IMR-90 (cell line): ENCODE measurements around the gene NADK. TPM values are rescaled to one million over a fixed set of nuclear protein-coding genes. Genes with fewer than 3 reads are reported as not detected.

Experiments
- ATAC-seq: fragments of 200-7000 bp; cut with Tn5 transposase; 2 replicates; pipeline ENCODE4 v1.9.1; 2020; ENCODE audit warnings: low read depth, mild to moderate bottlenecking, moderate library complexity
- BruUV-seq: library from RNA; stranded (reverse); fragments of 400-500 nt; replicated peaks from 2 replicates; lab custom pipeline; 2021; lab: Mats Ljungman, UMichigan
- CTCF ChIA-PET: fragments of 300-600 bp; formaldehyde crosslinking; extraction: SDS; loops from one replicate; lab custom pipeline; 2021; ENCODE audit warnings: antibody characterized with exemption; lab: Yijun Ruan, JAX
- POLR2A ChIA-PET: fragments of 300-600 bp; sonication (Branson Sonifier 250); formaldehyde crosslinking; loops from one replicate; lab custom pipeline; 2022; ENCODE audit warnings: antibody characterized with exemption; ENCODE audit not compliant: unreplicated experiment; lab: Charles Lee
- DNase-seq: peaks from one replicate; pipeline ENCODE4 v3.0.0; 2013
- H2AFZ ChIP-seq: replicated peaks from 2 replicates; pipeline ENCODE3; 2013; ENCODE audit warnings: low read length, mild to moderate bottlenecking; ENCODE audit not compliant: poor library complexity
- H2AK5ac ChIP-seq: 2 replicates; pipeline ENCODE4 v1.6.1; 2013; ENCODE audit warnings: low read depth, low read length, inconsistent platforms
- H2AK9ac ChIP-seq: replicated peaks from 2 replicates; pipeline ENCODE3; 2013; ENCODE audit warnings: mild to moderate bottlenecking, low read depth, low read length, moderate library complexity; ENCODE audit not compliant: poor library complexity
- H2BK120ac ChIP-seq: 2 replicates; pipeline ENCODE4 v1.6.1; 2013; ENCODE audit warnings: low read depth, low read length, inconsistent platforms
- H2BK15ac ChIP-seq: 3 replicates; pipeline ENCODE4 v1.6.1; 2013; ENCODE audit warnings: low read depth, low read length, inconsistent platforms
- H2BK20ac ChIP-seq: 2 replicates; pipeline ENCODE4 v1.6.1; 2013; ENCODE audit warnings: low read depth, mild to moderate bottlenecking, inconsistent platforms, low read length, moderate library complexity
- H2BK5ac ChIP-seq: 2 replicates; pipeline ENCODE4 v1.6.1; 2013; ENCODE audit warnings: mild to moderate bottlenecking, low read depth, low read length, inconsistent platforms; ENCODE audit not compliant: poor library complexity, severe bottlenecking
- H3K14ac ChIP-seq: replicated peaks from 2 replicates; pipeline ENCODE4 v1.6.1; 2013; ENCODE audit warnings: low read depth, low read length, inconsistent platforms
- H3K18ac ChIP-seq: 2 replicates; pipeline ENCODE4 v1.6.1; 2013; ENCODE audit warnings: low read depth, low read length, control low read depth
- H3K23ac ChIP-seq: 2 replicates; pipeline ENCODE4 v1.6.1; 2013; ENCODE audit warnings: low read depth, low read length, inconsistent platforms
- H3K27ac ChIP-seq: 2 replicates; pipeline ENCODE4 v1.5.1; 2013; ENCODE audit warnings: mild to moderate bottlenecking, control low read depth, low read length; ENCODE audit not compliant: insufficient read depth
- H3K27me3 ChIP-seq: 2 replicates; pipeline ENCODE4 v1.6.1; 2013; ENCODE audit warnings: low read length; ENCODE audit not compliant: control insufficient read depth, insufficient read depth
- H3K36me3 ChIP-seq: 2 replicates; pipeline ENCODE4 v1.6.1; 2013; ENCODE audit warnings: low read length, mixed read lengths; ENCODE audit not compliant: control insufficient read depth, insufficient read depth
- H3K4ac ChIP-seq: 2 replicates; pipeline ENCODE4 v1.6.1; 2013; ENCODE audit warnings: low read depth, low read length, inconsistent platforms
- H3K4me1 ChIP-seq: 2 replicates; pipeline ENCODE4 v1.6.1; 2013; ENCODE audit warnings: low read length, mixed read lengths; ENCODE audit not compliant: control insufficient read depth, insufficient read depth
- H3K4me2 ChIP-seq: 2 replicates; pipeline ENCODE4 v1.6.1; 2013; ENCODE audit warnings: low read depth, mild to moderate bottlenecking, control low read depth, low read length, moderate library complexity
- H3K4me3 ChIP-seq: 2 replicates; pipeline ENCODE4 v1.5.1; 2013; ENCODE audit warnings: low read depth, mild to moderate bottlenecking, control low read depth, low read length, moderate library complexity; ENCODE audit not compliant: insufficient read depth
- H3K56ac ChIP-seq: 2 replicates; pipeline ENCODE4 v1.6.1; 2013; ENCODE audit warnings: low read length, inconsistent platforms; ENCODE audit not compliant: insufficient read depth; ENCODE audit errors: extremely low read depth
- H3K79me1 ChIP-seq, 2 experiments: 2 replicates each; pipeline ENCODE4 v1.6.1; 2013; ENCODE audit warnings: low read length in 2 of 2, inconsistent platforms in 1 of 2, low read depth in 1 of 2
- H3K9ac ChIP-seq: 2 replicates; pipeline ENCODE4 v1.6.1; 2013; ENCODE audit warnings: low read depth, low read length, control low read depth
- H3K9me1 ChIP-seq: 2 replicates; pipeline ENCODE4 v1.6.1; 2013; ENCODE audit warnings: low read length, inconsistent platforms; ENCODE audit not compliant: insufficient read depth
- H3K9me3 ChIP-seq: 2 replicates; pipeline ENCODE4 v1.6.1; 2013; ENCODE audit warnings: low read length; ENCODE audit not compliant: control insufficient read depth, insufficient read depth
- H4K20me1 ChIP-seq: 2 replicates; pipeline ENCODE4 v1.6.1; 2013; ENCODE audit warnings: low read length, inconsistent platforms; ENCODE audit not compliant: insufficient read depth
- H4K5ac ChIP-seq: 2 replicates; pipeline ENCODE4 v1.6.1; 2013; ENCODE audit warnings: mild to moderate bottlenecking, low read depth, low read length, control low read depth
- H4K8ac ChIP-seq, 2 experiments: 2 replicates each; pipeline ENCODE4 v1.6.1; 2013; ENCODE audit warnings: low read depth in 2 of 2, low read length in 2 of 2, control low read depth in 1 of 2, inconsistent platforms in 1 of 2
- H4K91ac ChIP-seq: 2 replicates; pipeline ENCODE4 v1.6.1; 2013; ENCODE audit warnings: low read depth, low read length, inconsistent platforms; ENCODE audit not compliant: insufficient read depth
- BHLHE40 ChIP-seq: fragments of 150-350 bp; IDR thresholded peaks from 2 replicates; pipeline ENCODE4 v1.6.1; 2016; ENCODE audit warnings: mild to moderate bottlenecking, low read depth, low read length
- CEBPB ChIP-seq: IDR thresholded peaks from 2 replicates; pipeline ENCODE4 v1.6.1; 2012; ENCODE audit warnings: low read depth, low read length, improper control_type of control experiment
- CHD1 ChIP-seq: IDR thresholded peaks from 2 replicates; pipeline ENCODE4 v1.6.1; 2012; ENCODE audit warnings: low read depth, low read length, improper control_type of control experiment
- CTCF ChIP-seq: conservative IDR thresholded peaks from 2 replicates; pipeline ENCODE4 v1.5.1; 2012; ENCODE audit warnings: mild to moderate bottlenecking, low read depth, low read length, improper control_type of control experiment
- ELK1 ChIP-seq: fragments of 150-350 bp; IDR thresholded peaks from 2 replicates; pipeline ENCODE4 v1.6.1; 2016; ENCODE audit warnings: low read depth, mild to moderate bottlenecking, low read length, moderate library complexity, borderline replicate concordance
- FOS ChIP-seq: fragments of 150-350 bp; IDR thresholded peaks from 2 replicates; pipeline ENCODE4 v1.6.1; 2016; ENCODE audit warnings: low read depth, low read length
- MAFK ChIP-seq: IDR thresholded peaks from 2 replicates; pipeline ENCODE4 v1.6.1; 2012; ENCODE audit warnings: low read depth, low read length, improper control_type of control experiment
- MAZ ChIP-seq: IDR thresholded peaks from 2 replicates; pipeline ENCODE4 v1.6.1; 2012; ENCODE audit warnings: low read depth, mild to moderate bottlenecking, low read length, improper control_type of control experiment, moderate library complexity, borderline replicate concordance
- MXI1 ChIP-seq: IDR thresholded peaks from 2 replicates; pipeline ENCODE4 v1.6.1; 2012; ENCODE audit warnings: low read depth, mild to moderate bottlenecking, low read length, moderate library complexity, borderline replicate concordance
- NFE2L2 ChIP-seq: fragments of 150-350 bp; IDR thresholded peaks from 2 replicates; pipeline ENCODE4 v1.6.1; 2016; ENCODE audit warnings: low read depth, mild to moderate bottlenecking, low read length
- POLR2A ChIP-seq: IDR thresholded peaks from 2 replicates; pipeline ENCODE4 v1.6.1; 2012; ENCODE audit warnings: mild to moderate bottlenecking, low read depth, low read length
- RAD21 ChIP-seq: IDR thresholded peaks from 2 replicates; pipeline ENCODE4 v1.6.1; 2012; ENCODE audit warnings: low read length, improper control_type of control experiment
- RCOR1 ChIP-seq: IDR thresholded peaks from 2 replicates; pipeline ENCODE4 v1.6.1; 2012; ENCODE audit warnings: mild to moderate bottlenecking, low read length, improper control_type of control experiment; ENCODE audit not compliant: insufficient replicate concordance
- RFX5 ChIP-seq: IDR thresholded peaks from 2 replicates; pipeline ENCODE4 v1.8.0; 2012; ENCODE audit warnings: low read depth, mild to moderate bottlenecking, low read length, moderate library complexity
- SMC3 ChIP-seq: fragments of 150-350 bp; IDR thresholded peaks from 2 replicates; pipeline ENCODE4 v1.6.1; 2016; ENCODE audit warnings: low read depth, mild to moderate bottlenecking, antibody characterized with exemption, low read length, moderate library complexity
- USF2 ChIP-seq: fragments of 150-350 bp; IDR thresholded peaks from 2 replicates; pipeline ENCODE4 v1.6.1; 2017; ENCODE audit warnings: mild to moderate bottlenecking, antibody characterized with exemption, low read length, low read depth
- WGBS, 2 experiments: methylation state at CpG; one replicate each; pipeline versions ENCODE4 v1.1.5 to v1.1.7; 2013; ENCODE audit warnings: missing lambda C conversion rate in 2 of 2; ENCODE audit not compliant: insufficient read length in 1 of 2; ENCODE audit errors: extremely low coverage in 2 of 2; 5-methylcytosine and 5-hydroxymethylcytosine counted together
- dilution Hi-C: fragments of 300-500 bp; cut with HindIII; formaldehyde crosslinking; loops from one replicate; pipeline ENCODE4 v1.14.3; 2018; ENCODE audit warnings: low sequenced_read_pairs; ENCODE audit not compliant: unreplicated experiment
- in situ Hi-C: fragments of 300-500 bp; cut with MboI; formaldehyde crosslinking; loops from 3 replicates; pipeline ENCODE4 v1.14.3; 2019; ENCODE audit warnings: low sequenced_read_pairs, inconsistent platforms, mixed read lengths
- intact Hi-C: fragments of 100-400 bp; cut with micrococcal nuclease; formaldehyde crosslinking; loops from 2 replicates; pipeline ENCODE4 v1.10.0; 2022
- polyA plus RNA-seq, 3 experiments: library from polyadenylated mRNA; depleted of rRNA; stranded (reverse); fragments of >200 nt; gene quantifications; 2 replicates each; pipeline ENCODE4 v1.2.3, GENCODE V29; 2012; ENCODE audit warnings: low replicate concordance in 1 of 3
- total RNA-seq: library from RNA; depleted of rRNA; stranded (reverse); fragments of >200 nt; gene quantifications from 2 replicates; pipeline ENCODE4 v1.2.3, GENCODE V29; 2012

NADK gene
- total and polyA plus RNA-seq, 2 of the 4 experiments (the other 2 are of a cell fraction): 12.5 to 56.1 TPM

GRCh38 chr1:1755426-1755825, 22.8 kb downstream of the NADK start:
- H4K20me1 ChIP-seq: peaks cover 13% of the 10 kb centered on the region; the same call in 1 of the 2 replicates
- no peak overlapping the region for H3K56ac ChIP-seq
- no peak overlapping the region for H3K4me3 ChIP-seq
- H3K23ac ChIP-seq: no peak overlapping the region
- H3K27ac ChIP-seq: no peak overlapping the region
- H2BK15ac ChIP-seq: no peak overlapping the region
- H3K9me1 ChIP-seq: no peaks in the 10 kb centered on the region; the same call in 1 of the 2 replicates
- no peaks in the 10 kb centered on the region for H3K4me1 ChIP-seq
- TF ChIP-seq RCOR1 (no peak), NFE2L2 (no peak), CHD1 (no peak), MAFK (no peak), USF2 (no peak), RFX5 (no peak), CTCF (no peak), MXI1 (no peak), CEBPB (no peak), BHLHE40 (no peak), FOS (no peak), ELK1 (no peak), POLR2A (no peak), MAZ (no peak), RAD21 (no peak), SMC3 (no peak)
- no peak overlapping the region for H4K5ac ChIP-seq
- peaks cover 5 to 16% of the 10 kb centered on the region in 2 experiments; a peak in 3 of 4 replicates for H3K79me1 ChIP-seq
- WGBS, 2 experiments: 98% methylated on average over 13 of the region's 19 CpGs; no CpG with 5 or more reads in 1 of the 2 experiments
- dilution Hi-C loops: no loop called here
- ChIA-PET POLR2A (no interaction called here), CTCF (no interaction called here)
- no peak overlapping the region for H3K4me2 ChIP-seq
- H2BK120ac ChIP-seq: no peak overlapping the region
- H2AFZ ChIP-seq: no peak overlapping the region
- no peak overlapping the region for H4K91ac ChIP-seq
- H3K27me3 ChIP-seq: no peaks in the 10 kb centered on the region
- BruUV-seq: no TSS peak
- no peak overlapping the region for H3K4ac ChIP-seq
- no peak overlapping the region for H3K14ac ChIP-seq
- ATAC-seq (no peak), DNase-seq (no peak)
- intact Hi-C loops: no loop called here
- no peak overlapping the region for H2AK5ac ChIP-seq
- no peak overlapping the region for H3K9ac ChIP-seq
- H2AK9ac ChIP-seq: no peak overlapping the region
- H3K9me3 ChIP-seq: no peaks in the 10 kb centered on the region
- no peak overlapping the region for H3K18ac ChIP-seq
- H2BK5ac ChIP-seq: no peak overlapping the region
- H3K36me3 ChIP-seq: peaks cover 54% of the 10 kb centered on the region
- no peak overlapping the region for H4K8ac ChIP-seq
- in situ Hi-C loops: no loop called here
- no peak overlapping the region for H2BK20ac ChIP-seq
